ENCODE results near the gene SACS. TPM values are rescaled to one million over a fixed set of nuclear protein-coding genes. Genes with fewer than 3 reads are reported as not detected.

The SACS gene
- total RNA-seq, 6 experiments from 2014 or later: 1.5 to 5.9 (median 3.3) TPM

GRCh38 chr13:23292586-23292985, 140.9 kb downstream of the SACS start:
- no peaks in the 10 kb centered on the region for H3K36me3 ChIP-seq
- no peak for DNase-seq
- H3K9me3 ChIP-seq: no peaks in the 10 kb centered on the region
- H3K27me3 ChIP-seq: no peaks in the 10 kb centered on the region
- TF ChIP-seq CTCF (IDR thresholded peaks at IDR 0.05): no peak
- no peak for TF ChIP-seq POLR2A (IDR thresholded peaks at IDR 0.05)
- no peak overlapping the region for H3K4me3 ChIP-seq
- H3K4me1 ChIP-seq: no peaks in the 10 kb centered on the region
- ATAC-seq: no peak
- intact Hi-C loops (cut with DNase I): no loop called here
- WGBS (ENCODE audit: insufficient coverage, low coverage, low lambda C conversion rate, missing lambda C conversion rate): 28% methylated on average over 1 of the region's 1 CpG
- H3K27ac ChIP-seq: no peak overlapping the region

- H3K9me3 ChIP-seq: no peaks in the 10 kb centered on the region
- DNase-seq (no peak), ATAC-seq (no peak)
- TF ChIP-seq CTCF (IDR thresholded peaks at IDR 0.05) (no peak), POLR2A (IDR thresholded peaks at IDR 0.05) (no peak)
- H3K4me3 ChIP-seq: no peak overlapping the region
- H3K4me1 ChIP-seq: no peaks in the 10 kb centered on the region
- 37% methylated on average over 5 of the region's 5 CpGs for WGBS (ENCODE audit: insufficient coverage, low coverage, low lambda C conversion rate, missing lambda C conversion rate)
- H3K36me3 ChIP-seq: no peaks in the 10 kb centered on the region
- H3K27ac ChIP-seq: no peak overlapping the region
- intact Hi-C loops (cut with DNase I): no loop called here
- H3K27me3 ChIP-seq: no peaks in the 10 kb centered on the region
Observed at GRCh38 chr13:23289917-23290357, 143.6 kb downstream of the SACS start.

DNA sequence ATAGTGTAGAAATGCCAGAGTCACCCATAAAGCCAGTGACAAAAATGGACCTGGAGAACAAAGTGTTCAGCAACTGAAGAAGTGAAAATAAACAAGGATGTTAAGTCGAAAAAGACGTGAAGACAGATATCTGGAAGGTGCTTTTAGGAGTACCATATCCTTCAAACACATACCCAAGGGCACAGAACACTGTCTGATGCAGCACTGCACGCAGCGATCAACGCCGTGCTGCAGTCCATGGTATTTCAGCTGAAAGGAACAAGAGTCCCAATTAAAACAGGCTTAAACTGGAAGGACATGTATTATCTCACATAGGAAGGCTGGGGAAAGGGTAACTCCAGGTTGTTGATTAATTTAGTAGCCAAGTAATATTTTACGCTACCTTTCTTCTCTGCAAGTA, 144.5 kb downstream of the SACS start:
- 57% methylated on average over 7 of the region's 7 CpGs for WGBS (ENCODE audit: insufficient coverage, low coverage, low lambda C conversion rate, missing lambda C conversion rate)

DNA sequence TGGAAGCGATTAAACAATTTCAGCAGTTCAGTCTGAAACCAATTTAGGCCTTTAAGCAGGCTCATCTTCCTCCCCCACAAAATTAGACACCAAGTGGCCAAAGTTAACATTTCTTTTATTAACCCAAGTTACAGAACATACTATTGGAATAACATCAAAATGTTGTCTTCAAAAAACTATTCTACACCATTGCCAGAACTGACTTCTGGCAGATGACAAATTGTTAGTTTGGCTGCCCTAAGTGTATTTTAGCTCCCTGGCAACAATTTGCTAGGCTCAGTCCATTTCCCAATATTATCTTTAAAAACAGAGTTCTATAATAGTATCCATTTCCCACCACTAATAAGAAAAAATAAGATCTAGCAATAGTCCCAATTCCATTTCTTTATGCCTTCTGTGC, 144.9 kb downstream of the SACS start:
- intact Hi-C loops (cut with DNase I): no loop called here
- no peak for DNase-seq
- Histone ChIP-seq H3K27ac (no peak overlapping the region), H3K4me1 (no peaks in the 10 kb centered on the region), H3K4me3 (no peak overlapping the region), H3K9me3 (no peaks in the 10 kb centered on the region), H3K36me3 (no peaks in the 10 kb centered on the region), H3K27me3 (no peaks in the 10 kb centered on the region)
- 68% methylated on average over 1 of the region's 1 CpG for WGBS (ENCODE audit: insufficient coverage, low coverage, low lambda C conversion rate, missing lambda C conversion rate)
- ATAC-seq: no peak
- TF ChIP-seq POLR2A (IDR thresholded peaks at IDR 0.05) (no peak), CTCF (IDR thresholded peaks at IDR 0.05) (no peak)

More for the DNA sequence above, 144.5 kb downstream of the SACS start:
- intact Hi-C loops (cut with DNase I): no loop called here
- Histone ChIP-seq H3K4me1 (no peaks in the 10 kb centered on the region), H3K27ac (no peak overlapping the region), H3K36me3 (no peaks in the 10 kb centered on the region), H3K4me3 (no peak overlapping the region), H3K9me3 (no peaks in the 10 kb centered on the region), H3K27me3 (no peaks in the 10 kb centered on the region)
- DNase-seq (no peak), ATAC-seq (no peak)
- TF ChIP-seq POLR2A (IDR thresholded peaks at IDR 0.05): no peak
- no peak for TF ChIP-seq CTCF (IDR thresholded peaks at IDR 0.05)

GRCh38 chr13:23279321-23279720, 154.2 kb downstream of the SACS start:
- Histone ChIP-seq H3K4me1 (no peaks in the 10 kb centered on the region), H3K9me3 (no peaks in the 10 kb centered on the region), H3K36me3 (no peaks in the 10 kb centered on the region), H3K27ac (no peak overlapping the region), H3K4me3 (no peak overlapping the region), H3K27me3 (no peaks in the 10 kb centered on the region)
- TF ChIP-seq CTCF (IDR thresholded peaks at IDR 0.05): no peak
- no peak for TF ChIP-seq POLR2A (IDR thresholded peaks at IDR 0.05)
- WGBS (ENCODE audit: insufficient coverage, low coverage, low lambda C conversion rate, missing lambda C conversion rate): 24% methylated on average over 5 of the region's 5 CpGs
- DNase-seq (no peak), ATAC-seq (no peak)
- intact Hi-C loops (cut with DNase I): no loop called here
